GM21825 (cell line): ENCODE measurements around the gene MBLAC1.

Experiments
- ATAC-seq: cut with Tn5 transposase; IDR thresholded peaks from one replicate; pipeline ENCODE4 v1.9.1; 2021; ENCODE audit warnings: mild to moderate bottlenecking, moderate library complexity; ENCODE audit not compliant: unreplicated experiment

The MBLAC1 gene

DNA sequence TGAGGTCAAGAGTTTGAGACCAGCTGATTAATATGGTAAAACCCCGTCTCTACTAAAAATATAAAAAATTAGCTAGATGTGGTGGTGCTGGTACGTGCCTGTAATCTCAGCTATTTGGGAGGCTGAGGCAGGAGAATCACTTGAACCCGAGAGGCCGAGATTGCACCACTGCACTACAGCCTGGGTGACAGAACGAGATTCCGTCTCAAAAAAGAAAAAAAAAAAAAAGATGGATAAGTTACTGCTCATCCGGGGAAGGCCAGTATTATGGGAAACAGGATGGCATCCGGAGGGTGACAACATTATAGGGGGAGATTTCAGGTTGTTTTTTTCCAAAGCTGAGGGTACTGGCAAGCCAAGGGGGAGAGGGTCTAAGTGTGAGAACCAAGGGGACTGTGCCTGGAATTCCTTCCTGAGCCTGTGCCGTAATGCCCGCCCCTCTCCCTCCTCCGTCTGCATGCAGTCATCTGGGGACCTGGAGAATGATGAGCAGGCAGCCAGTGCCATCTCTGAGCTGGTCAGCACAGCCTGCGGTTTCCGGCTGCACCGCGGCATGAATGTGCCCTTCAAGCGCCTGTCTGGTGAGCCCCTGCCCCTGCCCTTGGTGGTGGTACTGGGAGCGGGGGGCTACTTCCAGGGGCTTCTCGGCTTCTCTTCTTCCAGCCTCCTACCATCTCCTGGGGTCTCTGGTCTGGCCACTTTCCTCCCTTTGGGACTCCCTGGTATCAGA lies 26.3 kb downstream of the MBLAC1 start:
- ATAC-seq = no peak

DNA sequence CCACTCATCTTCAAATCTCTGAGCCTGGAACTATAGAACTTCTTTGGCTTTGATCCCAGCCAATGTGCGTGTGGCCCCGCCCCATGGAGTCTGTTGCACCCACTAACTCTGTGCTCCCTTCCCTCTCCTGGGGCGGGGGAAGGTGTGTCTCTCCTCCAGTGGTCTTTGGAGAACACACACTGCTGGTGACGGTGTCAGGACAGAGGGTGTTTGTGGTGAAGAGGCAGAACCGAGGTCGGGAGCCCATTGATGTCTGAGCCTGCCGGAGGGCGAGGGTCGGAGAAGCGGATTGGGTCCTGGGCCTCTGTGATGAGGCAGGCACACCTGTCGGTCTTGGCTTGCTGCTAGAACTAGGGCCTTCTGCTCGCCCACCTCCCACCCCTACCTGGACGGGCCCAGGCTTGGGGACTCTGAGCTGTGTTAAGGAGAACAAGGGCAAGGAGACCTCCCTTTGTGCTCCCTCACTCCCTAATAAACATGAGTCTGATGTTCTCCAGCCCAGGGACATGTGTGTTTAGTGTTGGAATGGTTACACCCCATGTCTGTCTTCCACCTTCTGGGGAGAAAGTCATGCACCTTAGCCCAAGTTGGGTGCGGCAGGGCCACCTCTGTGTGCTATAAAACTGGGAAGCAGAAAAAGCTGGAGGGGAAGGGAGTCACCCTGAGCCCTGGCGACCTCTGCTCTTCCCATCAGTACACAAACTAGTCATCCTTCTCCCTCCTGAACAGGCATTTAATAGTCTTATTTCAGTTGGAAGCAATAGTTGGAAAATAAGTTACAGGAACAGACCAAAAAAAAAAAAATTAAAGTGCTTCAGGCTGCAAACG lies 27.2 kb downstream of the MBLAC1 start:
- ATAC-seq = no peak

DNA sequence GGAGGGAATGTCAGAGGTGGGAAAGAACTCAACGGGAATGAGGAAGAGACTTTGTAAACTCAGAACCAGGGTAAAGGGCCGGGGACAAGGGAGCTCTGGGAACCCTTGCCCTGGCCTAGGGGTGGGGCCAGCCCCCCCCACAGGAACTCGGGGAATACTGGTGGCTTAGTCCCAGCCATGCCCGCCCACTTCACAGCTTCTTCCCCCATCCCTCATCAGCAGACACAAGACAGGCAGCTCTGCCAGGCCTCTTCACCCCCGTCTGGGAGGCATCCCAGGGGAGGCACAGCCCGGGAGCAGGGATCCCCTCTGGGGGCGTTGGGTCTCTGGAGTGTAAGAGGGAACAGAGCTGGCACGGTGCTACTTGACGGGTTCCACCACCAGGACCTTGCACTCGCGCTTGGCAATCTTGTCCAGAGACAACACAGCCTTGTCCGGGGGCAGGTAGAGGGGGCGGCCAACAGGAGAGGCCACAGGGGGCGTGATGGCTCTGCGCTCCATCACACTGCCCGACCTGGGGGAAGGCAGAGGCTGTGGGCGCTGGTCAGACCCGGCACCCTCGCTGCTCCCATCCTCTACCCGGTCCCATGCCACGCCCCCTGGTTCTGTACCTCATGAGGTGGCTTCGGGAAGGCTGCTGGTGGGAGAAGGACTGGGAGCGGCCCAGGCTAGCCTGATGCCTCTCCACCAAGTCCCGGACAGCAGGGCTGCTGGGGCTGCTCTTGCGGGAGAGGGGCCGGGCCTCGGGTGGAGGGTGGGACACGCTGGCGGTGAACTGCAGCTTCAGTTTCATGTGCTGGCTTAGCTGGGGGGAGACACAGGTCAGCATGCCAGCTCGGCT lies 28.1 kb downstream of the MBLAC1 start:
- no peak for ATAC-seq

DNA sequence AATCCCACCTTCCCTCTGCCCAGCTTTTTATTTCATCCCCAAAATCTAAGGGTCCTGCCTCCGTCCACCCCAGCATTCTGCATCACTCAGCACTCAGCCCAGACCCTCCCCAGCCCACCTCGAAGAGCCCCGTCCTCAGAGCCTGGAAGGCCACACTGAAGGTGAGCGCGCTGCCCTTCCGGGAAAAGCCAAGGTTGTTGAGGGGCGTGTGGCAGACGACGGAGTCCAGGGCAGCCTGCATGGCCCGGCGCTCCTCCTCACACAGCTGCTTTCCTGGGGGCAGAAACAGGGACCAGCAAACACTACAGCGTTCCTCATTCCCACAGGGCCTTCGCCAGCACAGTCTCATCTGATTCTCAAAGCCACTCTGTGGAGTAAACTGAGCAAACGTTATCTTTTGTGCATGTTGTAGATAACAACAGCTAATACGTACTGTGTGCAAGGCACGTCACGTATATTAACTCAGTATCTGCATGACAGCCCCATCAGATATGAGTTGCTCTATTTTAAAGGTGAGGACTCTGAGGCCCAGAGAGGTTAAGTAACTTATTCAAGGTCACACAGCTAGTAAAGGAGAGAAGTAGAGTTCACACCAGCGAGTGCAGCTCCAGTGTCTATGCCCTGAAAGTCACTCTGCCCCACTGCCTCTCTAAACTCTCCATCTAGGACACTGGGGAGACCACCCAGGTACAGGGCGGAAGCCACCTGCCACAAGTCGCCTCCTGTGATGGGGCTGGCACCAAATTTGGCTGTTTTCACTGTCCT lies 29.0 kb downstream of the MBLAC1 start:
- ATAC-seq = no peak

DNA sequence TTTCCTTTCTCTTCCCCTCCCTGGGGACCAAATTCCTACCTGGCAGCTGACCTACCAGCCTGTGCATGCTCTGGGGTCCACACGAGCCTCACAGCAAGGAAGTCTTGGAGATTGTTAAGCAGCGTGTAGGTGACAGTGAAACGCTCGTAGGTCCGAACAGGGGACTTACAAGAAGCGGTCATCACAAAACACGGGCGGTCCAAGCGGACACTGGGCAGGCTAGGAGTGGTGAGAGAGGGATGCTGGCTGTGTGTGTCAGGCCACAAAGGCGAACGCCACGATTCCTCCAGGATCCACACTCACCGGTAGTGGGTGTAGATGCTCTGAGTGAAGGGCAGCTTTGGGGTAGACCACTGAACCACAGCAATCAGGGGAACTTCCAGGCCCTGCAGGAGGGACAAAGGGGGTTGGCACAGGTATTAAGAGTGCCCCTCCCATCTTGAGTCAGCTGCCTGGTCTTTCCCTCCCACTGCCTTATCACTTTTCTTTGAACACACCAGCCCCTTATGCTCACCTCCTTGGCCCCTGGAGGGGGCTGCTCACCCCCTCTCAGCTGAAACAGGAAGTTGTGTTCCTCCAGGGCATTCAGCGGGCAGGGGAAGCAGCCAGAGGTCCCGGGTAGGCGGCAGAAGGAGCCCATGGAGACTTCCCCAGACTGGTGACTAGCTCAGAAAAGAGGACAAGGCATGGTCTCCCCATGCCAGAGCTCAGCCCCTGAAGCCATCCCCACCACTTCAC lies 29.7 kb downstream of the MBLAC1 start:
- no peak for ATAC-seq

DNA sequence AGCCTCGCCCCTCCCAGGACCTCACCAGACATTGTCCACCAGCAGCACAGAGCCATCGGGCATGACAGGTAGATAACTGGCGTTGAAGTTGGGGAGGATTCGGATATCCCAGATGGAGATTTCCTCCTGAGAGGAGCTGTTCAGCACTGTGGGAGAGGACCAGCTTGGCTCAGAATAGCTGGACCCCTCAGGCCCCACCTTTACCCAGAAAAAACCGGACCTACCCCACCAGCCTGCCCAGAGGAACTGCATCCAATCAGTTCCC lies 30.2 kb downstream of the MBLAC1 start:
- ATAC-seq = no peak

DNA sequence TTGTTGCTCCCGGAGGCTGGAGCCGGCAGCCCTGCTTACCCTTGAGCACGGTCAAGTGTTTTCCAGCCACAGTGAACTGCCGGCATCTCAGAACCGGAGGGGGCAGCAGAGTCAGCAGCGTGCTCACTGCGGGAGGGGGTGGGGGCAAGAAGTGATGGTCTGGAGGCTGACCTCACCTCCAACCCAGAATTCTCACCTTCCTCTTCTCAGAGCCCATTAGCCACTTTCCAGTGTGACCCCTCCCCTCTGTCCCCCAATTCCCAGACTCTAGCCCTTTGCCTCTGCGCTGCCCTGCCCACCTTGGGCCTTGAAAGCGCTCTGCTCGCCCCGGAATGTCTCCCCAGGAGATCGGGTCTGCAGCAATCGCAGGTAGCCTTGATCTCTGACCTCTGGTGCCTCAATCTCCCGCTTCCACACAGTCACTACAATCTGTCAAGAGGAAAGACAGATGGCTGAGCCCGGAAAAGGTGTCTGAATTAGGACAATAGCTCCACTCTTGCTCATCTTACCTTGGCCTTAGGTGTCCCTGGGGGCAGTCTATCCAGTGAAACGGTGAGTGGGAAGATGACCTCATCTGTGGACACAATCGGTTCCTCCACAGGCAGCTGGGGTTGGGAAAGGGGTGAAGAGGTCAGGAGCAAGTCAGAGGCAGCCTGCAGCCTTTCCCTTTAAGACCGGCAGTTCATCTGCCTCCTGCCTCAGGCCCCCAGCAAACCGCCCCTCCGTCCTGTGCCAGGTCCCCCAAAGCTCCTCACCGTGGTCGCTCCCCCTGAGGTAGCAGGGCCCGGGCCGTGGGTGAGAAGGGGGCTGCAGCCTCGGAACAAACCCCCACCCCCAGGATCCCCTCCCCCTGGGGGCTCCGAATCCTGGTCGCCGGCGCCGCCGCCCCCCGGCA lies 30.8 kb downstream of the MBLAC1 start:
- ATAC-seq = no peak

DNA sequence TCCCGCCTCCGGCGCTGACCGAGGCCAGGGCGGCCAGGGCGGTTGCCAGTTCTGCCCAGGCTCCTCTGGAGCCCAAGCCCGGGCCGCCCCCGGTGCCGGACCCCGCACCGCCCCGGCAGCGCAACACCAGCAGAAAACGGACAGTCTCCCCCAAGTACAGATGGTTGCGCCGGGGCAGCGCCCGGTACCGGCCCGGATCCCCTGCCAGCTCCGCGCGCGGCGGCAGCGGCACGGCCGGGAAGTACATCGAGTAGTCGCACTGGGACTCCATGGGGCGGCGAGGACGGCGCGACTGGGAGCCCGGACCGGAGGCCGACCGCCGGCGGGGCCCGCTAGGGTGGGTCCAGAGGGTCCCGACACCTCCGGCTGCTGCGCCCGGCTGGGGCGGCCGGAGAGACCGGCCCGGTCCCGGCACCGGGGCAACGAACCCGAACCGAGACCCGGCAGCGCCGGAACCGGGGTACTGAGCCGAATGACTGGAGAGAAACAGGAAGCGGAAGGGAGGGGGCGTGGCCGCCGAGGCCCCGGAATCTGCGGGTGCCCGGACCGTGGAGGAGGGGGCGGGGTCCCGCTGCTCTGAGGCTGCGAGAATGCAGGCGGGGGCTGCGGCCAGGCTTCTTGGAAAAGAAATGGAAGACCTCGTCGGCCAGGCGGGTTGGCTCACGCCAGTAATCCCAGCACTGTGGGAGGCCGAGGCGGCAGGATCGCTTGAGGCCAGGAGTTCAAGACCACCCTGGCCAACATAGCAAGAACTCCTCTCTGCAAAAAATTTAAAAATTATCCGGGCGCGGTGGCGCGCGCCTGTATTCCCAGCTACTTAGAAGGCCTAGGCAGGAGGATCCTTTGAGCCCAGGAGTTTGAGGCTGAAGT lies 31.7 kb downstream of the MBLAC1 start, which contains the start of gene TRAPPC14:
Gene TRAPPC14, minus strand, starts transcription at position 495 of the 870 bp plus-strand sequence. Its CDS starts 224 bp downstream, at position 271.
- ATAC-seq = peak; percentile 77

DNA sequence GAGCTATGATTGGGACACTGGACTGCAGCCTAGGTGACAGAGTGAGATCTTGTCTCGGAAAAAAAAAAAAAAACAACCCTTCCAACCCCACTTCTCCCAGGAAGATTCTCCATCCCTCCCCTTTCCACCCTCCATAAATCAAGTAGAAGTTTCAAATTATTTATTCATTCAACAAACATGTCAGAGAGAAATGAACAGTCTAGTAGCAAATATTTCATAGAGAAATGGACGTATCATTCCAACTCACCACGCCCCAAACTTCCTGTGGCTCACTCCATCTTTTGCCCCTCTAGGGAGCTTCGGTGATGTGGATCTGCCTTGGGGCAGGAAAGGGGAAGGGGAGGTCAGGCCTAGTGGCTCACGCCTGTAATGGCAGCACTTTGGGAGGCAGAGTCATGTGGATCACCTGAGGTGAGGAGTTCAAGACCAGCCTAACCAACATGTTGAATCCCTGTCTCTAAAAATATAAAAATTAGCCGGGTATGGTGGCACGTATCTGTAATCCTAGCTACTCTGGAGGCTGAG lies 32.4 kb downstream of the MBLAC1 start:
- ATAC-seq = no peak

DNA sequence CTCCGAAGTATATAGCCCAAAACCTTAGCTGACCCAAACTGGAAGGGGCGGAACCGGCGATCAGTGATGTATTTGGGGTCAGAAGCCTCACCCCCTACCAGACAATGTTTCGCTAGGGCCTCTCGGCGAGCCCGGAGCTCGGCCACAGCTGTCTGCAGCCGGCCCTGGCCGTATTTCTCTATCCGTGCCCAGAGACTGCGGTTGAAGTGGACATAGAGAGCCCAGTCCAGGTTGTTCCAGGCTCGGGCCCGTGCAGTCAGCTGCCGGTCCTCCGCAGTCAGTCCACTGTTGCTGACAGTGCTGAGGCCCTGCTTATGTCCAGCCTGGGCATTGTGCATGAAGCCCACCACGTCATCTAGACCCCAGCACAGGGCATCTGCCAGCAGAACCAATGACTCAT lies 33.3 kb downstream of the MBLAC1 start:
- no peak for ATAC-seq

DNA sequence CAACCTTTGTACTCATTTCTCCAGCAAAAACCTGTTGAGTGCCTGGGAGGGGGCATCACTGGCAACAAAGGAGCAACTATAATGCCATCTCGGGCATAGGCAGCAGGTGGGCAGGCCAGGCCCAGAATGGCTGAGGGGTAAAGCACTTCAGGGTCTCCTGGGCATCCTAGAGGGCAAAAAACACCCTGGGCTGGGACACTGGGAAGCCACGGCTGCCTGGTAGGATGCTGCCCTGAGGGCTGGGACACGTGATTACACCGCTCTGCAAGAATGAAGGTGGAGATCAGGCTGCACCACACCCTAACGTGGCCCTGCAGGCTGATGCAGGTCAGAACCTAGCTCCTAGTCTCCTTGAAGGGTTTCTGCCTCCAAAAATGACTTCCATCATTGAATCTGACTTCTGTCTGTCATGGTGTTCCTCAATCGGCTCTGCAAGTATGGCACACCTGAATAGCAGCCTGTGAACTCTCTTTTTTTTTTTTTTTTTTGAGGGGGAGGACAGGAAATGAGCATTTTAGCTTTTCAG lies 36.3 kb downstream of the MBLAC1 start:
- ATAC-seq = no peak

DNA sequence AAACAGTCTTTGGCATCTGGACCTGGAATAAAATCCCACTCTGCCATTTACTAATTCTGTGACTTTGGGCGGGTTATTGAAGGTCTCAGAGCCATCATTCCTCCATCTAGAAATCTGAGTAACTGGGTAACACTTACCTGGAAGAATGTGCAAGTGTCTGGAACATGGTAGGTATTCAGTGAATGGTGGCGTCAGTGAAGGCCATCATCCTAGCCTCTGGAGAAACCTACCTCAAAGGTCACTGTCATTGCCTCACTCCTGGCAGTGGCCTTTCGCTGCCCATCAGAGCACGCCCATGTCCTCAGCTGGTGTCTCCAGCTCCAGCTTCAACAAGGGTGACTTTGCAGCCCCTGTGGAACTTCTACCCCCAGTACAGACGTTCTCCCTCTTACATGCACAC lies 37.1 kb downstream of the MBLAC1 start:
- ATAC-seq = no peak

DNA sequence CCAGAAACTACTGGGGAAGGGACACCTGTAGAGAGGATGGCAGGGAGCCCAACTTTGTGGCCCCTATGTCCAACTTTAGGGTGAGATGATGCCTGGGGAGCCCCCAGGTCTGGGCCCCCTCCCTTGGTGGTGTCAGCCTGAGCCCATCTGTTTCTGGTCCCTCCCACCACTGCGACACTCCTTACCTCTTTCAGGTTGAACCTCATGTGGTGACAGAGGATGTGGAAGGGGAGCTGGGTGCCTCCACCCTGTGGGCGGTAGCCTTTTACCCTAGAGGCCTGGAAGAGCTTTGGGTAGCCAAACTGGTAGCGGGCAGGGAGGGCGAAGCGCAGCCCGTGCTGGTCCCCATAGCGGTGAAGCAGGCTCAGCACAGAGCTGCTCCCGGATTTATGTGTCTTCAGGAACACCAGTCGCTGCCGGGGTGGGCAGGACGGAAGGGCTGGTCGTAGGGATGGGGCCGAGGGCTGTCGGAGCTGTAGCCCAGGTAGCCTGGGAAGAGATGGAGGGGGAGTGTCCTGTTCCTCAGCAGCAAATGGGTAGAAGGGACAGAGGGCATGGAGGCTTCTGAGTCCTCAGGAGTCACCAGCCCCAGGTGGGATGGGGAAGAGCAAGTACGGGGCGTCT lies 39.7 kb downstream of the MBLAC1 start:
- ATAC-seq = no peak

DNA sequence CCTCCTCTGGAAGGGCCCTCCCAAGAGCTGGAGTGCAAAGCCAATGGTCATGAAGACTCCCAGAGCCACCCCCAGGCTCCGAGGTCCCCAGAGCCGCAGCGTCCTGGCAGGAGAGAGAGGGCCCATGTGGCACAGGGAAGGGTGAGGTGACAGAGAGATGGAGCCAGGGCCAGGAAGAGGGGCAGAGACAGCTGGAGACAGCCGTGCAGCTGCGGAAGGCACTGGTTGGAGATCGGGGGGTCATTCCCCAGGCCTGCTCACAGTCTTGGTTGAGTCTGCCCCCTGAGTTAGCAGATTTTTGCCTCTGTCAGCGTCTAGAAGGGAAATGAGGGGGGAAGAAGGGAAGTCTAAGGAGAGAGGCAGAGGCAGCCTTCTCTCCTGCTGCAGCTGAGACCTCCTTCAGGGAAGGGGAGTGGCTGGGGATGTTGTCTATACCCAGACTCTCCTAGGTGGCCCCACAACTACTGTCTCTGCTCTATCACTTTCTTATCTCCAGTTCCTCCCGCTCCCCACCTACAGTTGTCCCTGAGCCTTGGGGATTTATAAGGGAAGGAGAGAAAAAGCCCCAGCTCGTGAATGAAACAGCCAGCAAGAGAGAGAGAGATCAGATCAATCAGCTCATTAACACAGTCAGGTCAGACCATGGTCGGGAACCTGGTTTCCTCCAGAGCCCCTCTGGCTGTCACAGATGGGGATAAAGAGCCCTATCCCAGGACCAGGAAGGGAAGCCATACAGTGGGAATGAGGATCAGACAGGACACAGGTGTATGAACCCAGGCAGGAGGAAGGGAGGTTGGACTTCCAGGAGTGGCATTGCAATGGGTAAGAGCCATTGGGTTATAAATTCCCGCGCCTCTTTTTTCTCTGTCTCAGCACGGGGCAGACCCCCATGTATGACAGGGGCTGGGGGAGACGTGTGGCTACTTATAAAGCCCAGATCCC lies 40.5 kb downstream of the MBLAC1 start:
- no peak for ATAC-seq

DNA sequence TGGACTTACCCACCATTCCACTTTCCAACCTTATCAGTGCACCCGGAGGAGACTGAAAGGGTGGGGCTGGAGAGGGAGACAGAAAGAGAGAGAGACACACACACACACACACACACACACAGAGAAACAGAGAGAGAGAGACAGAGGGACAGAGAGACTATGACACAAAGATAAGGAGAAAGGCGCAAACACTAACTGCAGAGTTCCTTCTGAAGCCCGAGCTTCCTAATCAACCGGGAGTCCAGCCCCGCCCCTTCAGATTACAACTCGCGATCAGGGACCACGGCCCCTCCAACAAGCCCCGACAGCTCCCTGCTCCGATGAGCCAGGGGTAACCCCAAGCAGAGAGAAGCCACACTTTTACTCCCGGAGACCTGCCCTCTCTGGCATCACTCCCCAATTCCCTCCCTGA lies 41.2 kb downstream of the MBLAC1 start:
- ATAC-seq = no peak
